SU-DHL-6 (cell line): ENCODE measurements around the gene DEFB115.
"Not testable (repeated sequence)": the region's sequence is repeated elsewhere in the genome, so short reads cannot be mapped to it uniquely, and the experiment has no call there.

Source experiments
- CTCF ChIP-seq: fragments of 200-600 bp; sonication (generic); IDR thresholded peaks from one replicate; pipeline ENCODE4 v1.5.1; 2017; ENCODE audit warnings: antibody characterized with exemption, mild to moderate bottlenecking, low read length, moderate library complexity; ENCODE audit not compliant: insufficient read depth, poor library complexity, severe bottlenecking
- EZH2phosphoT487 ChIP-seq: fragments of 200-600 bp; sonication (generic), shearing (Covaris generic); conservative IDR thresholded peaks from 2 replicates; pipeline ENCODE4 v1.6.1; 2018; ENCODE audit warnings: mild to moderate bottlenecking, antibody characterized with exemption, low read length, moderate library complexity, mixed read lengths

DNA sequence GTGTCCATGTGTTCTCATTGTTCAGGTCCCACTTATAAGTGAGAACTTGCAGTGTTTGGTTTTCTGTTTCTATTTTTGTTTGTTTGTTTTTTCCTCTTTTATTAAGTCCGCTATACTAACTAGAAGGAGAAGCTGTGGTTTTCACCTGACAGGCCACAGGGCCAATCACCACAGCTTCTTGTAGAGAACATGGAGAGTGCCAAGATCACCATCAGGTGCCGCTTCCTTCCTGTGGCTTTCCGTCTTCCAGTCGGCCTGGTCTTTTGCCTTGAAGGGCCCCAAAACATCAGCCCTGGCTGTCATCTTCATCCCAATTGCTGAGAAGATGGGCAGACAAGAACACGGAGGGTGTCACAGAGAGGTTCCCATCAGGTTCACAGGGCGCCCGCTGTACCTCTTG, 27.5 kb downstream of the DEFB115 start:
- not testable (repeated sequence) for TF ChIP-seq CTCF, EZH2phosphoT487
